Left ventricle myocardium inferior (tissue), 1 donor: Measurements from ENCODE around the gene ATPAF2. TPM values are rescaled to one million over a fixed set of nuclear protein-coding genes. Genes with fewer than 3 reads are reported as not detected.

Experiments used
- DNase-seq: peaks from one replicate; pipeline ENCODE4 v3.0.0-alpha.2; 2020
- H3K27ac ChIP-seq: fragments of 200-600 bp; replicated peaks from 2 replicates; pipeline ENCODE4 v1.8.0; 2021
- H3K27me3 ChIP-seq: fragments of 200-600 bp; 2 replicates; pipeline ENCODE4 v1.8.0; 2021; ENCODE audit warnings: low read depth
- H3K36me3 ChIP-seq: fragments of 200-600 bp; 2 replicates; pipeline ENCODE4 v1.8.0; 2021
- H3K4me1 ChIP-seq: fragments of 200-600 bp; 2 replicates; pipeline ENCODE4 v1.8.0; 2021
- H3K4me3 ChIP-seq: fragments of 200-600 bp; 2 replicates; pipeline ENCODE4 v1.8.0; 2021; ENCODE audit warnings: mild to moderate bottlenecking, moderate library complexity
- H3K9me3 ChIP-seq: fragments of 200-600 bp; replicated peaks from 2 replicates; pipeline ENCODE4 v1.8.0; 2021
- intact Hi-C: fragments of 100-400 bp; cut with micrococcal nuclease; formaldehyde crosslinking; loops from one replicate; pipeline ENCODE4 v1.11.0; 2022
- total RNA-seq: library from RNA; stranded (reverse); fragmentation: NEBNext Ultra II Directional; extraction: Animal tissue kit (Norgen Biotek cat#: 25700); gene quantifications from one replicate; pipeline ENCODE4 v1.2.1, GENCODE V29; 2021
- TF ChIP-seq, protein P1 (sequence below): fragments of 200-600 bp; IDR thresholded peaks from 2 replicates; pipeline ENCODE4 v1.8.0; 2021; ENCODE audit warnings: antibody characterized with exemption, mild to moderate bottlenecking, borderline replicate concordance
- donor health status: DM: no; HTN: yes; CAD: no; lungs with severe emphysema.

The ATPAF2 gene
- total RNA-seq, 1 donor from 2014 or later = 37.5 TPM

DNA sequence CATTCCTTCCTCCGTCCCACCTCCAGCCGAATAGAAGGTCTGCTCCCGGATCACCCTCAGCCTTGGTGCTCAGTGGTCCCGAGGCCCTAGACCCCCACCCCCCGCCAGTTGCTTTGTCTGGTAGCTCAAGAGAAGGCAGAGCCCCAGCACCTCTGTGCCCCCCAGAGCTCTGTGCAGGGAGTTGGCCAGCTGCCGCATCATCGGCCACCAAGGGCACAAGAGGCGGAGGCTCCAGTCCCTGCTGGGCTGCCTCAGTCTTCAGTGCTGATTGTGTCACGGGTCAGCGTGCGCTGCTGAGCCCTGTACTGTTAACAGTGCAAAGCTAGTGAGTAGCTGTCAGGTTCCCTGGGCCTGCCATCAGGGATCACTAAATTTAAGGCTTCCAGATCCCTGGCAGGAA, 26.6 kb upstream of the ATPAF2 start:
- Histone ChIP-seq H3K27ac (no peak overlapping the region), H3K4me1 (peaks cover 4% of the 10 kb centered on the region), H3K27me3 (no peaks in the 10 kb centered on the region), H3K9me3 (no peaks in the 10 kb centered on the region), H3K4me3 (no peak overlapping the region), H3K36me3 (peaks cover 53% of the 10 kb centered on the region)
- intact Hi-C loops = no loop called here
- DNase-seq = no peak
- TF ChIP-seq, protein P1, sequence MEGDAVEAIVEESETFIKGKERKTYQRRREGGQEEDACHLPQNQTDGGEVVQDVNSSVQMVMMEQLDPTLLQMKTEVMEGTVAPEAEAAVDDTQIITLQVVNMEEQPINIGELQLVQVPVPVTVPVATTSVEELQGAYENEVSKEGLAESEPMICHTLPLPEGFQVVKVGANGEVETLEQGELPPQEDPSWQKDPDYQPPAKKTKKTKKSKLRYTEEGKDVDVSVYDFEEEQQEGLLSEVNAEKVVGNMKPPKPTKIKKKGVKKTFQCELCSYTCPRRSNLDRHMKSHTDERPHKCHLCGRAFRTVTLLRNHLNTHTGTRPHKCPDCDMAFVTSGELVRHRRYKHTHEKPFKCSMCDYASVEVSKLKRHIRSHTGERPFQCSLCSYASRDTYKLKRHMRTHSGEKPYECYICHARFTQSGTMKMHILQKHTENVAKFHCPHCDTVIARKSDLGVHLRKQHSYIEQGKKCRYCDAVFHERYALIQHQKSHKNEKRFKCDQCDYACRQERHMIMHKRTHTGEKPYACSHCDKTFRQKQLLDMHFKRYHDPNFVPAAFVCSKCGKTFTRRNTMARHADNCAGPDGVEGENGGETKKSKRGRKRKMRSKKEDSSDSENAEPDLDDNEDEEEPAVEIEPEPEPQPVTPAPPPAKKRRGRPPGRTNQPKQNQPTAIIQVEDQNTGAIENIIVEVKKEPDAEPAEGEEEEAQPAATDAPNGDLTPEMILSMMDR = no peak

DNA sequence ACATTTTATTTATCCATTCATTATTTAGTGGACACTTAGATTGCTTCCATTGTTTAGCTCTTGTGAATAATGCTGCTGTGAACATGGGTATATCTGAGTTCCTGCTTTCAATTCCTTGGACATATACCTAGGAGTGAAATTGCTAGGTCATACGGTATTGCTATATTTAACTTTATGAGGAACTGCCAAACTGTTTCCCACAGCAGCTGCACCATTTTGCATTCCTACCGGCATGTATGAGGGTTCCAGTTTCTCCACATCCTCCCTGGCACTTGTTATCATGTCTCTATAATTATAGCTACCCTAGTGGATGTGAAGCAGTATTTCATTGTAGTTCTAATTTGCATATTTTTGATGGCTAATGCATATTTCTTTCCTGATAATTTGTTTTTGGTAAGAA, 25.1 kb upstream of the ATPAF2 start:
- TF ChIP-seq, protein P1 = no peak
- H3K36me3 ChIP-seq = peaks cover 66% of the 10 kb centered on the region
- no peak for DNase-seq
- H3K27me3 ChIP-seq = no peaks in the 10 kb centered on the region
- H3K4me3 ChIP-seq = no peak overlapping the region
- intact Hi-C loops = no loop called here
- H3K9me3 ChIP-seq = no peaks in the 10 kb centered on the region
- peak overlapping the region; percentile 29 for H3K27ac ChIP-seq
- peaks cover 4% of the 10 kb centered on the region for H3K4me1 ChIP-seq

DNA sequence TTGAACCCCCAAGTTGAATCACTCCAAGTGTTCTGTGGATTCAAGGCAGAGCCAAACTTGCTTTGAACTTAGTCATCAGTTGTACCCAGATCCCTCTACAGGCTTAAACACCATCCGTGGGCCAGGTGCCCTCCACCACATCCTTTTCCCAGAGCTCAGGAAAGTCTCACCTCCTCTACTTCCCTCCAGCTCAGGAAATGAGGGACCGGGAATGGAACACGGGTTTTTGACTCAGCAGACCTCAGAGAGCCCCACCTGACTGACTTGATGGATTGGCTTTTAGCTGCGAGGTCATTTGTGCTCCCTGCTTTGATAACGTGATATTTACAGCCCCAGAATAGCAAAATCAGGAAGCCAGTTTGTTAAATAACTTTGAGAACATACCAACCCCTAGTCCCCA, 20.3 kb upstream of the ATPAF2 start:
- Histone ChIP-seq H3K27ac (no peak overlapping the region), H3K27me3 (no peaks in the 10 kb centered on the region), H3K9me3 (no peaks in the 10 kb centered on the region), H3K4me3 (no peak overlapping the region), H3K4me1 (peaks cover 4% of the 10 kb centered on the region), H3K36me3 (peaks cover 86% of the 10 kb centered on the region)
- TF ChIP-seq, protein P1 = no peak
- intact Hi-C loops = no loop called here
- no peak for DNase-seq

DNA sequence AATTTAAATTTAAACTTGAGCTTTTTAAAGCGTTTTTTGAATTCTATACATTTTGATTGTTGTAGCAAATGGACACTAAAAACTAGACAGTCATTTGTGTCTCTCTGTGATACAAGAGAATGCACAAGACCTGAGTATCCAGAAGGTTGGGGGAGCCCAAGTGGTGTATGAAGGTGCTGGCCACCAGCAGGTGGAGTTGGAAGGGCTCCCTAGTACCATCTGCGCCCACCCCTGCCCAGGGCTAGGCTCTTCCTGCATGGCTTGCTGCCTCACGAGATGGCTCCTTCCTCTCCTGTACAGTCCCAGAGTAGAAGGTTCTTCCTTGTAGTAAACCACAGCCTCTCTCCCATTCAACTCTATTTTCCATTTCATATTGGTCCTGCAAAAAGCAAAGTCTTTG, 17.2 kb upstream of the ATPAF2 start:
- Histone ChIP-seq H3K9me3 (no peaks in the 10 kb centered on the region), H3K4me3 (no peak overlapping the region), H3K27ac (no peak overlapping the region), H3K4me1 (no peaks in the 10 kb centered on the region), H3K27me3 (no peaks in the 10 kb centered on the region), H3K36me3 (peaks cover 66% of the 10 kb centered on the region)
- intact Hi-C loops = no loop called here
- DNase-seq = no peak
- TF ChIP-seq, protein P1 = no peak

DNA sequence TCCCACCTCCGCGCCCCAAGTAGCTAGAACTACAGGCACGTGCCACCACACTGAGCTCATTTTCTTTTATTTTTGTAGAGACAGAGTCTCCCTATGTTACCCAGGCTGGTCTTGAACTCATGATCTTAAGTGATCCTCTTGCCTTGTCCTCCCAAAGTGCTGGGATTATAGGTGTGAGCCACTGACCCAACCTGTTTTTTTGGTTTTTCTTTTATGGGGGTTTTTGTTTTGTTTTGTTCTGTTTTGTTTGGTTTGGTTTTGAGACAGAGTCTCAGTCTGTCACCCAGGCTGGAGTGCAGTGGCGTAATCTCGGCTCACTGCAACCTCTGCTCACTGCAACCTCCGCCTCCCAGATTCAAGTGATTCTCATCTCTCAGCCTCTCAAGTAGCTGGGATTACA, 16.6 kb upstream of the ATPAF2 start:
- Histone ChIP-seq H3K36me3 (peaks cover 60% of the 10 kb centered on the region), H3K27ac (no peak overlapping the region), H3K27me3 (no peaks in the 10 kb centered on the region), H3K4me1 (no peaks in the 10 kb centered on the region), H3K9me3 (no peaks in the 10 kb centered on the region), H3K4me3 (no peak overlapping the region)
- TF ChIP-seq, protein P1 = no peak
- intact Hi-C loops = no loop called here
- no peak for DNase-seq
